B cell (primary cell): ENCODE results near the gene STMN3.

Experiments used
- EZH2 ChIP-seq: IDR thresholded peaks from 2 replicates; pipeline ENCODE4 v1.6.1; 2012; ENCODE audit warnings: borderline replicate concordance, low read depth, mild to moderate bottlenecking, moderate library complexity, low read length; ENCODE audit not compliant: insufficient read depth, poor library complexity, severe bottlenecking
- TF ChIP-seq, protein P1 (sequence below): fragments of 200-600 bp; IDR thresholded peaks from one replicate; pipeline ENCODE4 v1.8.0; 2022; ENCODE audit warnings: antibody characterized with exemption, mild to moderate bottlenecking

DNA sequence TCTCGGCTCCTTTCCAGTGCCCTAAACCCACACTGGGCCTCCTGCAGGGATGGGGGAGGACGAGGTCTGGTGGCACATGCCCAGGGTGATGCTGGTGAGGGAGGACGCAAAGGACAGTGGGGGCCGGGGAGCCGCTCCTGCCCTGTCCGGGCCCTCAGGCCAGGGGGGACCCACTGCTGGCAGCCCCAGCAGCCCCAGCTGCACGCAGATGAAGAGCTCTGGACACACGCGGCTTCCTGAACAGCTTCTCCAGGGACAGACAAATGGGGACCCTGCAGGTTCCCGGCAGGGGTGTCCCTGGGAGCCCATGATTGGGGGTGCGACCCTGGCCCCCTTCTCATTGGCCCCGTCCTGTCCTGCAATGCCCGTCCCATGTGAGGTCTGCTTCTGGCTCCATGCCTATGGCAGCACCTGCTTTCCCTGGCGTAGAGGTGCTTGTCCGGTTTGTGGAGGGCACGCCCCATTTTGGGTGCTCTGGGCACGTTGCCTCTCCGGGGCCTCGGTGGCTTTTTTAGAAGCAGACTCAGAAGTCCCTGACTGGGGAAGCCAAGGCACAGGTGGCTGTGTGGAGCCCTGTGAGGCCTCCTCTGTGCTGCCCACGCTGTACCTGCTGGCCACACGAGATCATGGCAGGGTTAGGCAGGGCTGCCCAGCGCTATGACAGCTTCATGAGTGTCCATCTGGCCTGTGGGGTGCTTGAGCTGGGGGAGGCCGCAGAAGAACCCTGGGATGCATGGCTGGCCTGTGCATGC, 27.8 kb upstream of the STMN3 start:
- TF ChIP-seq, protein P1, sequence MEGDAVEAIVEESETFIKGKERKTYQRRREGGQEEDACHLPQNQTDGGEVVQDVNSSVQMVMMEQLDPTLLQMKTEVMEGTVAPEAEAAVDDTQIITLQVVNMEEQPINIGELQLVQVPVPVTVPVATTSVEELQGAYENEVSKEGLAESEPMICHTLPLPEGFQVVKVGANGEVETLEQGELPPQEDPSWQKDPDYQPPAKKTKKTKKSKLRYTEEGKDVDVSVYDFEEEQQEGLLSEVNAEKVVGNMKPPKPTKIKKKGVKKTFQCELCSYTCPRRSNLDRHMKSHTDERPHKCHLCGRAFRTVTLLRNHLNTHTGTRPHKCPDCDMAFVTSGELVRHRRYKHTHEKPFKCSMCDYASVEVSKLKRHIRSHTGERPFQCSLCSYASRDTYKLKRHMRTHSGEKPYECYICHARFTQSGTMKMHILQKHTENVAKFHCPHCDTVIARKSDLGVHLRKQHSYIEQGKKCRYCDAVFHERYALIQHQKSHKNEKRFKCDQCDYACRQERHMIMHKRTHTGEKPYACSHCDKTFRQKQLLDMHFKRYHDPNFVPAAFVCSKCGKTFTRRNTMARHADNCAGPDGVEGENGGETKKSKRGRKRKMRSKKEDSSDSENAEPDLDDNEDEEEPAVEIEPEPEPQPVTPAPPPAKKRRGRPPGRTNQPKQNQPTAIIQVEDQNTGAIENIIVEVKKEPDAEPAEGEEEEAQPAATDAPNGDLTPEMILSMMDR: no peak
- no peak for TF ChIP-seq EZH2
